Transverse colon (tissue), 3 donors: ENCODE data around the gene EPHA1.
"Not testable (repeated sequence)": the region's sequence is repeated elsewhere in the genome, so short reads cannot be mapped to it uniquely, and the experiment has no call there.

Experiments used
- POLR2A ChIP-seq: fragments of 450-650 bp; IDR thresholded peaks from one replicate; pipeline ENCODE4 v1.6.1; 2016; ENCODE audit warnings: antibody characterized with exemption, mild to moderate bottlenecking, moderate library complexity
- TF ChIP-seq, protein P1 (sequence below), 5 experiments: fragments of 200-600 bp in 3 of 5; fragments of 450-650 bp in 2 of 5; sonication (generic) in 3 of 5; IDR thresholded peaks; 1 replicate in 2 of 5; 2 replicates in 3 of 5; pipeline ENCODE4 v1.5.1; 2016 to 2017; ENCODE audit warnings: antibody characterized with exemption in 5 of 5, inconsistent platforms in 3 of 5, mild to moderate bottlenecking in 2 of 5, moderate library complexity in 1 of 5

GRCh38 chr7:143402233-143402632, 6.4 kb downstream of the EPHA1 start:
- not testable (repeated sequence) for TF ChIP-seq POLR2A
- TF ChIP-seq, protein P1, sequence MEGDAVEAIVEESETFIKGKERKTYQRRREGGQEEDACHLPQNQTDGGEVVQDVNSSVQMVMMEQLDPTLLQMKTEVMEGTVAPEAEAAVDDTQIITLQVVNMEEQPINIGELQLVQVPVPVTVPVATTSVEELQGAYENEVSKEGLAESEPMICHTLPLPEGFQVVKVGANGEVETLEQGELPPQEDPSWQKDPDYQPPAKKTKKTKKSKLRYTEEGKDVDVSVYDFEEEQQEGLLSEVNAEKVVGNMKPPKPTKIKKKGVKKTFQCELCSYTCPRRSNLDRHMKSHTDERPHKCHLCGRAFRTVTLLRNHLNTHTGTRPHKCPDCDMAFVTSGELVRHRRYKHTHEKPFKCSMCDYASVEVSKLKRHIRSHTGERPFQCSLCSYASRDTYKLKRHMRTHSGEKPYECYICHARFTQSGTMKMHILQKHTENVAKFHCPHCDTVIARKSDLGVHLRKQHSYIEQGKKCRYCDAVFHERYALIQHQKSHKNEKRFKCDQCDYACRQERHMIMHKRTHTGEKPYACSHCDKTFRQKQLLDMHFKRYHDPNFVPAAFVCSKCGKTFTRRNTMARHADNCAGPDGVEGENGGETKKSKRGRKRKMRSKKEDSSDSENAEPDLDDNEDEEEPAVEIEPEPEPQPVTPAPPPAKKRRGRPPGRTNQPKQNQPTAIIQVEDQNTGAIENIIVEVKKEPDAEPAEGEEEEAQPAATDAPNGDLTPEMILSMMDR (IDR thresholded peaks at IDR 0.05), result not testable (repeated sequence)
